ENCODE data around the gene PPP1R14B. TPM values are rescaled to one million over a fixed set of nuclear protein-coding genes. Genes with fewer than 3 reads are reported as not detected.

The PPP1R14B gene
- total and polyA plus RNA-seq, 4 experiments from 2014 or later: 32.2 to 83.5 (median 45.2) TPM

GRCh38 chr11:64219354-64219684 lies 27.4 kb downstream of the PPP1R14B start:
- H3K27me3 Mint-ChIP-seq: no peaks in the 10 kb centered on the region
- no peaks in the 10 kb centered on the region for H3K9me3 Mint-ChIP-seq
- Histone ChIP-seq H3K4me3 (ENCODE audit: low read length in 2 of 2) (no peak overlapping the region), H3K4me1 (ENCODE audit: insufficient read depth, low read length) (no peaks in the 10 kb centered on the region), H3K27ac (ENCODE audit: low read depth, low read length) (peak overlapping the region; percentile 19), H3K36me3 (ENCODE audit: insufficient read depth, low read length) (peaks cover 42% of the 10 kb centered on the region), H3K9me3 (ENCODE audit: control insufficient read depth in 1 of 2, low read length in 2 of 2) (no peaks in the 10 kb centered on the region), H3K27me3 (ENCODE audit: insufficient read depth, low read length) (no peaks in the 10 kb centered on the region)
- ChIA-PET CTCF (ENCODE audit: partially characterized antibody) (interaction anchor here (1.0 to 18.8 kb wide), 2 partner anchors 13 to 82 kb away, joined by 3 to 207 read pairs; partner anchors contain the start of gene FERMT3), POLR2A (ENCODE audit: partially characterized antibody) (interaction anchor here (1.1 to 38.9 kb wide), 4 partner anchors 10 to 51 kb away, joined by 3 to 937 read pairs (median 470); partner anchors contain the start of genes DNAJC4, FERMT3, FKBP2 and NUDT22)
- peak overlapping the region in 1 of 7 donors; percentile 29 for H3K27ac Mint-ChIP-seq
- intact Hi-C loops (cut with micrococcal nuclease): no loop called here
- H3K36me3 Mint-ChIP-seq: peaks cover 10 to 38% of the 10 kb centered on the region in 2 donors
- no peak overlapping the region for H3K4me3 Mint-ChIP-seq
- H3K4me1 Mint-ChIP-seq: peaks cover 3 to 6% (median 4%) of the 10 kb centered on the region in 4 donors
- DNase-seq: no peak

GRCh38 chr11:64218628-64219353 lies 28.0 kb downstream of the PPP1R14B start:
- Mint-ChIP-seq H3K27ac (peak overlapping the region in 4 of 7 donors; percentile 59 to 75 (median 67)), H3K36me3 (peaks cover 10 to 40% of the 10 kb centered on the region in 2 donors), H3K4me1 (peaks cover 2 to 7% (median 5%) of the 10 kb centered on the region in 4 donors), H3K9me3 (no peaks in the 10 kb centered on the region), H3K27me3 (no peaks in the 10 kb centered on the region), H3K4me3 (no peak overlapping the region)
- no peak overlapping the region for H3K4me3 ChIP-seq (ENCODE audit: low read length in 2 of 2)
- no peaks in the 10 kb centered on the region for H3K4me1 ChIP-seq (ENCODE audit: insufficient read depth, low read length)
- H3K9me3 ChIP-seq (ENCODE audit: control insufficient read depth in 1 of 2, low read length in 2 of 2): no peaks in the 10 kb centered on the region
- H3K27me3 ChIP-seq (ENCODE audit: insufficient read depth, low read length): no peaks in the 10 kb centered on the region
- DNase-seq: no peak
- intact Hi-C loops (cut with micrococcal nuclease): no loop called here
- ChIA-PET POLR2A (ENCODE audit: partially characterized antibody) (interaction anchor here (1.1 to 38.9 kb wide), 4 partner anchors 9 to 52 kb away, joined by 3 to 937 read pairs (median 470); partner anchors contain the start of genes DNAJC4, FERMT3, FKBP2 and NUDT22), CTCF (ENCODE audit: partially characterized antibody) (interaction anchor here (18.8 kb wide), 1 partner anchor 12 kb away, joined by 207 read pairs; the partner anchor contains the start of gene FERMT3)
- peaks cover 45% of the 10 kb centered on the region for H3K36me3 ChIP-seq (ENCODE audit: insufficient read depth, low read length)
- peak overlapping the region; percentile 19 for H3K27ac ChIP-seq (ENCODE audit: low read depth, low read length)

GRCh38 chr11:64216879-64217278 lies 29.9 kb downstream of the PPP1R14B start:
- Mint-ChIP-seq H3K27ac (peak overlapping the region in 2 of 7 donors; percentile 8 to 38), H3K4me1 (peaks cover 11 to 12% (median 11%) of the 10 kb centered on the region in 4 donors), H3K9me3 (no peaks in the 10 kb centered on the region), H3K36me3 (peaks cover 18 to 42% of the 10 kb centered on the region in 2 donors), H3K27me3 (no peaks in the 10 kb centered on the region), H3K4me3 (no peak overlapping the region)
- no peaks in the 10 kb centered on the region for H3K27me3 ChIP-seq (ENCODE audit: insufficient read depth, low read length)
- H3K4me1 ChIP-seq (ENCODE audit: insufficient read depth, low read length): no peaks in the 10 kb centered on the region
- no peaks in the 10 kb centered on the region for H3K9me3 ChIP-seq (ENCODE audit: control insufficient read depth in 1 of 2, low read length in 2 of 2)
- peaks cover 43% of the 10 kb centered on the region for H3K36me3 ChIP-seq (ENCODE audit: insufficient read depth, low read length)
- ChIA-PET POLR2A (ENCODE audit: partially characterized antibody) (interaction anchor here (0.7 to 38.9 kb wide), 4 partner anchors 7 to 68 kb away, joined by 4 to 937 read pairs (median 472); partner anchors contain the start of genes BAD, DNAJC4, FERMT3 and FKBP2), CTCF (ENCODE audit: partially characterized antibody) (interaction anchor here (0.6 to 18.8 kb wide), 3 partner anchors 10 to 268 kb away, joined by 3 to 207 read pairs (median 3); partner anchors contain the start of gene FERMT3)
- H3K27ac ChIP-seq (ENCODE audit: low read depth, low read length): no peak overlapping the region
- intact Hi-C loops (cut with micrococcal nuclease): no loop called here
- DNase-seq: no peak
- H3K4me3 ChIP-seq (ENCODE audit: low read length in 2 of 2): no peak overlapping the region

- H3K4me3 ChIP-seq (ENCODE audit: low read length in 2 of 2): no peak overlapping the region
- Mint-ChIP-seq H3K27me3 (no peaks in the 10 kb centered on the region), H3K36me3 (peaks cover 17 to 61% of the 10 kb centered on the region in 2 donors), H3K9me3 (peaks cover 0 to 2% (median 0%) of the 10 kb centered on the region in 8 donors), H3K4me1 (peaks cover 16 to 48% (median 32%) of the 10 kb centered on the region in 4 donors), H3K27ac (peak overlapping the region in 2 of 7 donors; percentile 68 to 79), H3K4me3 (peak overlapping the region in 2 of 8 donors; percentile 21 to 35)
- intact Hi-C loops (cut with micrococcal nuclease): no loop called here
- peaks cover 26% of the 10 kb centered on the region for H3K36me3 ChIP-seq (ENCODE audit: insufficient read depth, low read length)
- H3K4me1 ChIP-seq (ENCODE audit: insufficient read depth, low read length): peaks cover 19% of the 10 kb centered on the region
- no peak overlapping the region for H3K27ac ChIP-seq (ENCODE audit: low read depth, low read length)
- H3K27me3 ChIP-seq (ENCODE audit: insufficient read depth, low read length): no peaks in the 10 kb centered on the region
- CTCF ChIA-PET (ENCODE audit: partially characterized antibody): interaction anchor here (9.7 kb wide), 1 partner anchor 12 kb away, joined by 207 read pairs; the partner anchor contains the start of genes DNAJC4, NUDT22 and TRPT1
- H3K9me3 ChIP-seq (ENCODE audit: control insufficient read depth in 1 of 2, low read length in 2 of 2): no peaks in the 10 kb centered on the region
- POLR2A ChIA-PET (ENCODE audit: partially characterized antibody): interaction anchor here (1.2 to 22.7 kb wide), 3 partner anchors 22 to 60 kb away, joined by 3 to 937 read pairs (median 5); partner anchors contain the start of genes DNAJC4, FKBP2, NUDT22 and PLCB3
- DNase-seq: no peak
Observed at GRCh38 chr11:64211181-64211872, 35.4 kb downstream of the PPP1R14B start.

GRCh38 chr11:64210301-64211020 lies 36.3 kb downstream of the PPP1R14B start:
- Histone ChIP-seq H3K36me3 (ENCODE audit: insufficient read depth, low read length) (peaks cover 26% of the 10 kb centered on the region), H3K4me3 (ENCODE audit: low read length in 2 of 2) (no peak overlapping the region), H3K9me3 (ENCODE audit: control insufficient read depth in 1 of 2, low read length in 2 of 2) (no peaks in the 10 kb centered on the region), H3K27ac (ENCODE audit: low read depth, low read length) (no peak overlapping the region), H3K27me3 (ENCODE audit: insufficient read depth, low read length) (no peaks in the 10 kb centered on the region), H3K4me1 (ENCODE audit: insufficient read depth, low read length) (peaks cover 27% of the 10 kb centered on the region)
- Mint-ChIP-seq H3K36me3 (peaks cover 17 to 60% of the 10 kb centered on the region in 2 donors), H3K4me1 (peaks cover 16 to 57% (median 38%) of the 10 kb centered on the region in 4 donors), H3K27me3 (no peaks in the 10 kb centered on the region), H3K4me3 (peak overlapping the region in 2 of 8 donors; percentile 31 to 67), H3K9me3 (peaks cover 0 to 2% (median 0%) of the 10 kb centered on the region in 8 donors), H3K27ac (peak overlapping the region in 5 of 7 donors; percentile 10 to 92 (median 71))
- CTCF ChIA-PET (ENCODE audit: partially characterized antibody): interaction anchor here (8.6 to 9.7 kb wide), 2 partner anchors 13 to 92 kb away, joined by 207 to 367 read pairs; partner anchors contain the start of genes CATSPERZ, DNAJC4, ESRRA and NUDT22
- POLR2A ChIA-PET (ENCODE audit: partially characterized antibody): interaction anchor here (1.2 to 22.7 kb wide), 2 partner anchors 23 to 61 kb away, joined by 3 to 937 read pairs; partner anchors contain the start of genes DNAJC4, FKBP2, NUDT22 and PLCB3
- no peak for DNase-seq
- intact Hi-C loops (cut with micrococcal nuclease): no loop called here

GRCh38 chr11:64209563-64209843 lies 37.2 kb downstream of the PPP1R14B start:
- Mint-ChIP-seq H3K36me3 (peaks cover 14 to 55% of the 10 kb centered on the region in 2 donors), H3K9me3 (peaks cover 0 to 2% (median 0%) of the 10 kb centered on the region in 8 donors), H3K4me3 (peak overlapping the region in 3 of 8 donors; percentile 28 to 48 (median 32)), H3K27ac (peak overlapping the region in 4 of 7 donors; percentile 48 to 92 (median 90)), H3K4me1 (peaks cover 17 to 65% (median 39%) of the 10 kb centered on the region in 4 donors), H3K27me3 (no peaks in the 10 kb centered on the region)
- H3K4me3 ChIP-seq (ENCODE audit: low read length in 2 of 2): no peak overlapping the region
- ChIA-PET CTCF (ENCODE audit: partially characterized antibody) (interaction anchor here (8.6 to 9.7 kb wide), 2 partner anchors 14 to 93 kb away, joined by 207 to 367 read pairs; partner anchors contain the start of genes CATSPERZ, DNAJC4, ESRRA and NUDT22), POLR2A (ENCODE audit: partially characterized antibody) (interaction anchor here (6.9 to 22.7 kb wide), 3 partner anchors 23 to 60 kb away, joined by 128 to 937 read pairs (median 175); partner anchors contain the start of genes DNAJC4, FKBP2, NUDT22 and PLCB3)
- no peaks in the 10 kb centered on the region for H3K27me3 ChIP-seq (ENCODE audit: insufficient read depth, low read length)
- peaks cover 37% of the 10 kb centered on the region for H3K4me1 ChIP-seq (ENCODE audit: insufficient read depth, low read length)
- DNase-seq: no peak
- no peaks in the 10 kb centered on the region for H3K9me3 ChIP-seq (ENCODE audit: control insufficient read depth in 1 of 2, low read length in 2 of 2)
- intact Hi-C loops (cut with micrococcal nuclease): no loop called here
- H3K27ac ChIP-seq (ENCODE audit: low read depth, low read length): peak overlapping the region; percentile 90
- peaks cover 26% of the 10 kb centered on the region for H3K36me3 ChIP-seq (ENCODE audit: insufficient read depth, low read length)

Measured in CD4-positive, alpha-beta memory T cell (primary cell).